Measurements from ENCODE around the gene GRM3.

GRM3 gene

GRCh38 chr7:86790383-86790782 is 146.7 kb downstream of the GRM3 start:
- no peak for DNase-seq

- no peak for DNase-seq
Observed at GRCh38 chr7:86792260-86792659, 148.6 kb downstream of the GRM3 start.

GRCh38 chr7:86793136-86793535 is 149.4 kb downstream of the GRM3 start:
- DNase-seq = no peak

GRCh38 chr7:86814661-86815379 is 171.1 kb downstream of the GRM3 start:
- no peak for DNase-seq

GRCh38 chr7:86815556-86815955 is 171.8 kb downstream of the GRM3 start:
- DNase-seq = no peak

GRCh38 chr7:86818903-86819302 is 175.2 kb downstream of the GRM3 start:
- DNase-seq = no peak

GRCh38 chr7:86823769-86824168 is 180.1 kb downstream of the GRM3 start:
- DNase-seq = no peak

GRCh38 chr7:86825264-86825663 is 181.6 kb downstream of the GRM3 start:
- no peak for DNase-seq

- DNase-seq = no peak
Observed at GRCh38 chr7:86826948-86827347, 183.2 kb downstream of the GRM3 start.

- DNase-seq = no peak
Observed at GRCh38 chr7:86833360-86833759, 189.7 kb downstream of the GRM3 start.

- DNase-seq = no peak
Observed at GRCh38 chr7:86837235-86837634, 193.5 kb downstream of the GRM3 start.

GRCh38 chr7:86844608-86845007 is 200.9 kb downstream of the GRM3 start:
- DNase-seq = no peak

GRCh38 chr7:86846494-86847190 is 202.9 kb downstream of the GRM3 start:
- DNase-seq = no peak

GRCh38 chr7:86848226-86848625 is 204.5 kb downstream of the GRM3 start:
- no peak for DNase-seq

- DNase-seq = no peak
Observed at GRCh38 chr7:86851566-86851965, 207.9 kb downstream of the GRM3 start.

- DNase-seq = no peak
Observed at GRCh38 chr7:86863452-86863851, 219.7 kb downstream of the GRM3 start.

GRCh38 chr7:86867163-86867762 is 223.6 kb downstream of the GRM3 start:
- DNase-seq = no peak

- no peak for DNase-seq
Observed at GRCh38 chr7:86876146-86876545, 232.4 kb downstream of the GRM3 start.

- DNase-seq = no peak
Observed at GRCh38 chr7:86884152-86884551, 240.4 kb downstream of the GRM3 start.

GRCh38 chr7:86889501-86889900 is 245.8 kb downstream of the GRM3 start:
- no peak for DNase-seq

- no peak for DNase-seq
Observed at GRCh38 chr7:86898171-86898570, 254.5 kb downstream of the GRM3 start.

GRCh38 chr7:86900886-86901285 is 257.2 kb downstream of the GRM3 start:
- DNase-seq = no peak

GRCh38 chr7:86904949-86905834 is 261.5 kb downstream of the GRM3 start:
- no peak for DNase-seq

Data from CD4-positive, alpha-beta T cell treated with Interleukin-10 for 1 hour (primary cell).